Stimulated activated CD8-positive, alpha-beta memory T cell treated with anti-CD3 and anti-CD28 coated beads, Interleukin-15, amount 100 ng/mL, for 48 hours (primary cell): ENCODE results near the gene ASAP3.
A peak's percentile ranks its signal among the peaks of the same experiment; 100 is the strongest.

Source experiments
- DNase-seq, 2 donors: peaks; one replicate each; pipeline ENCODE4 v3.0.0-alpha.2; 2020; ENCODE audit warnings: low read depth in 2 of 2

ASAP3 gene

DNA sequence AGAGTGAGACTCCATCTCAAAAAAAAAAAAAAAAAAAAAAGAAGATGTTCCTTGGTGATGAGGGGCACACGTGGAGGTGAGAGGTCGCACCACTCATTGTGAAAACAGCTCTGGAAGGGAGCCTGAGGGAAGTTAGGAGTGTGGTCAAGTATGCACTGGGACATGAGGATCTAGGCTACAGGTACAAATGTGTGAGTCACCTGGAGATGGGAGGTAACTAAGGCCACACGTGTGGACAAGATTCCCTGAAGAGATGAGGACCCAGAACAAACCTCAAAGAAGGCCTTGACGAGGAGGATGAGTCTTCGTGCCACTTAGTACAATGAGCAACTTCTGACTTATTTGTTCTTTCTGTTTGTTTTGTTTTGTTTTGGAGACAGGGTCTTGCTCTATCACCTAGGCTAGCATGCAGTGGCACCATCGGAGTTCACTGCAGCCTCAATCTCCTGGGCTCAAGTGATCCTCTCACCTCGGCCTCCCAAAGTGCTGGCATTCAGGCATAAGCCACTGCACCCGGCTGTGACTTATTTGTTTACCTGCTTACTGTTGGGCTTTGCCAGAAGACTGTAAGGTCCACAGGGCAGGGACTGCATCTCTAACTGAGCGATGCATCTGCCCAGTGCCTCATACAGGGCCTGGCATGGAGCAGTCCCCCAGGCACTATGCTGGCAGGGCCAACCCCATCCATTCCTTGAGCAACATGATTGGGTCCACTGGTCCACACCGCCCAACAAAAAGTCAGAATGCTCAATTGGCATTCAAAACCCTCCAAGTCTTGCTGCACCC lies 6.4 kb downstream of the ASAP3 start:
- DNase-seq: no peak

DNA sequence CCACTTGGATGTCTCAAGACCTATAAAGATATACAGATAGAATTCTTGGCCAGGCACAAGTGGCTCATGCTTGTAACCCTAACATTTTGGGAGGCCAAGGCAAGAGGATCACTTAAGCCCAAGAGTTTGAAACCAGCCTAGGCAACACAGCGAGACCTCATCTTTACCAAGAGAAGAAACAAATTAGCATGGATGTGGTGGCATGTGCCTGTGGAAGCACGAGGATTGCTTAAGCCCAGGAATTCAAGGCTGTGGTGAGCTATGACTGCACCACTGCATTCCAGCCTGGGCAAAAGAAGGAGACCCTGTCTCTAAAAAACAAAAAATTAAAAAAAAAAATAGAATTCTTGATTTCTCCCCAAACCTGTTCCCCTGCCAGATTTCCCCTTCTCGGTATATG lies 8.3 kb downstream of the ASAP3 start:
- DNase-seq: no peak

DNA sequence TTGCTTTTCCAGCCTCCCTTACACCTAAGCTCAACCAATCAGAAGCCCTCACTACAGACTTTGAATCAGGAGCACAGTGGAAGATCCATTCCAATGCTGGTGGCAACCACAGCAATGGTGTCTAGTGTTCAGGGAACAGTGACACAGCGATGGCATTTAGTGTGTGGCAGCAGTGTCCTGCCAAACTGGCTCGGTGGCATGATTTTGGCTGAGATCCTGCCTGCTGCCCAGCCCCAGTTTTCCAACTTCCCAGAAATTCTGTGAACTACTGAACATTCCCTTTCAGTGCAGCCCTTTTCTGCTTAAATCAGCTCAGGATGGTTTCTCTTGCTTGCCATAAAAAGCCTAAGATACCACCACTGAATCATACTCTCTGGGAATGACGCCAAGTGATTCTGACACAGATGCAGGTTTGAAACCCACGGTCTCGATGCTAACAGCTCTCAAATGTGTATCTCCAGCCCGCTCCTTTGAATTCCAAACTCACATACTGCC lies 8.8 kb downstream of the ASAP3 start:
- no peak for DNase-seq

DNA sequence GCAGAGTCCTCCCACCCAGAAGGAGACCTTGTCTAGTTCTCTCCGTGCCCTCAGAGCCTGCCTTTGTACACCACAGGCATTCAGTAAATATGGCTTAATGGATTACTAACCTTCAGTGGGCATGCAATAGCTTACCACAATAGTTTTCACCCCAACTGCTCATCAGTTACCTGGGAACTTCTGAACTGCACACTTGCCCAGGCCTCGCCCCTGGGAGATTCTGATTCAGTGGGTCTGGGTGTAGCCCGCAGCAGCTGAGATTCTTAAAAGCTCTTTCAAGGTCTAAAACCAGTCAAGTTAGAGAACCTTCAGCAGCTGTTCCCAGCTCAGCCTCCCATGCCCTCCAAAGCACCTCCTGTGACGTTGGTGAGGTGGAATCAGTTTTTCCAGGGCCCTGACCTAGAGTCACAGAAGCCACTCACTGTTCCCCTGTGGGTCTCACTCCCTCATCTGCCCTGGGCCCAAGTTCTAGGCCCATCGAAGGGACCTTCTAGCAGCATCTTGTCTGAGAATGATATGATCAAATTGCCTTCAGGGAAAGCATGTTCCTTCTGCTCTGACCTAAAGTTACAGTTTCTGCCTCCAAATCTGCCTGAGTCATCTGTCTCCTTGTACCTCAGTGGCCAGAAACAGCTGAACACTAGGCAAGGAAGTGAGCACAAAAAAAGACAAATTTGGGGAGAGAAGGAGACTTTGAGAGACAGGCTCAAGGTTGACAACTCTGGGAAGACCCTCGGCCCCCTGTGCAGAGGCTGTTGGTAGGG lies 10.8 kb downstream of the ASAP3 start:
- no peak for DNase-seq

DNA sequence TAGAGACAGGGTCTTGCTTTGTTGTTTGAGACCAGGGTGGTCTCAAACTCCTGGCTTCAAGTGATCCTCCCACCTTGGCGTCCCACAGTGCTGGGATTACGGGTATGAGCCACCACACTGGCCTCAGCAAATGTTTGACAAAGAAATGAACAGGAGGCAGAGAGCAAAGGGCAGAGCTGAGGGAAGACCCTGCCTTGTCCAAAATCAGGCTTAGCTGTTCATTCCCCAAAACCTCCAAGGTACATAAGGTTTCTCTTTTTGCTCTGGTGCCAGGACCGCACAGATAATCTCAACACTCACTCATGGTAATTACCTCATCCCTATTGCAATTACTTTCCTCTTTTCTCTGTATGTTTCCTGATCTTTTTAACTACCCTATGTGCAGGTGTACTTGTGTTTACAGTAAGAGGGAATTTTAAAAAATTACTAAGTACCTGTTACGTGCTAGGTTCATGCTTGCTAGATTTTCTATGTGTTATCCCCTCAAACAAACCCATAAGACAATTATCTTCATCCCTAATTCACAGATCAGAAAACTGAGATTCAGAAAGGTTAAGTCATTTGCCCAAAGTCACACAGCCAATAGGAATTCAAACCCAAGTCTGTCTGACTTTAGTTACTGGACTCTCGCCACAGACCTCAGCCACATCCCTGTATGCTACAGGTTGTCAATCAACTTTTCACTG lies 11.5 kb downstream of the ASAP3 start:
- no peak for DNase-seq

DNA sequence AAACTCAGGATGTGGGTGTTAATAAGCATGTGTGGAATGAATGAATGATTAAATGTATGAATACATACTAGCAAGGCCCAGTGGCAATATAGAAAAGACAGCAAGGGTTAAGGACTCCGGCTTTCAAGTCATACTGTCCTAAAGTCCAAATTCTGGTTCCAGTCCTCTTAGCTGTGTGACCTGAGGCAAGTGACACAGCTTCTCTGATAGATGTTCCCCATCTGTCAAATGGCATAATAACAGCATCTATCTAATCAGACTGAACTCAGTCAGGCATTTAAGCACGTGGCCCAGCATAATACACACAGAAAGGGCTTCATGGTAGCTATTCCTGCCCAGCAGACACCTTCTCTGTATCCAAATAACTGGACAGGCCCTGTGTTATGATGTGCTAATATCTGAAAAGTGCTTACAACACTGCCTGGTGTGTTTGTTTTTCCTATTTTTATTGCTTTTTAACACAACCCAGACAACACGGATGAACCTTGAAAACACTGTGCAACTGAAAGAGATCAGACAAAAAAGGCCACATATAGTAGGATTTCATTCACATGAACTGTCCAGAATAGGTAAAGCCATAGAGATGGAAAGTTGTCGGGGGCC lies 12.4 kb downstream of the ASAP3 start:
- DNase-seq: no peak

DNA sequence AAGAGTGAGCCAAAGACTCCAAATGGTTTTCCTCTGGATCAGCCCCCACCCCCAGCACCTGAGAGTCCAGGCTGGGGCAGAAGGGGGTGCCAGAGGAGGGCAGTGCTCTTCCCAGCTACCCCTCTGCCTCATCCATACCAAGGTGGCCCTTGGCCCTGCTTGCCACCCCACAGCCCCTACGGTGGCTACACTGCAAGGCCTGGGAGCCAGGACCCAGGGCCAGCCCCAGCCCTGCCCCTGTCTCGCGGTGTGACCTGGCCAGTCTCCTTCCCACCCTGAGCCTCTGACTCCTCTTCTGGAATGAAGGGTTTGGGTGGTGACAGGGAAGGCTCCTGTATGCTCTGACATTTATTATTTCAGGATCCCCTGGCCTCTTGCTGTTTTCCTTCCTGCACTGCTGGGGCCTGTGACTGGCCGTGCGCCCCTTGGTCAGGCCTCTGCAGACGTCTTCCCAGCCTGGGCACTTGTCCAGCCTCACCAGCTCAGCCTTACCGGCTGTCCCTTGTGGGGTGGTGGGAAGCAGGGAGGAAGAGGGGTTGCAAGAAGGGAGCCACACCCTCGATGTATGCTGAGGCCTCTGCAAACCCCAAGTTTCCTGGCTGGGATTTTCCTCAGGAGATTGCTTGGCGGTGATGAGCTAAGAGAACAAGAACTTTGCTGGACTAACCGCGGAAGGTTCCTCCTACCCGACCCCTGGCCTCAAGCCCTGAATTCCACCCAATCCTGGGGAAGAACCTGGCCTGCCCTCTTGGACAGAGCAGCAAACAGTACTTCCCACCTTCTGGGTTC lies 13.5 kb downstream of the ASAP3 start:
- DNase-seq: no peak

DNA sequence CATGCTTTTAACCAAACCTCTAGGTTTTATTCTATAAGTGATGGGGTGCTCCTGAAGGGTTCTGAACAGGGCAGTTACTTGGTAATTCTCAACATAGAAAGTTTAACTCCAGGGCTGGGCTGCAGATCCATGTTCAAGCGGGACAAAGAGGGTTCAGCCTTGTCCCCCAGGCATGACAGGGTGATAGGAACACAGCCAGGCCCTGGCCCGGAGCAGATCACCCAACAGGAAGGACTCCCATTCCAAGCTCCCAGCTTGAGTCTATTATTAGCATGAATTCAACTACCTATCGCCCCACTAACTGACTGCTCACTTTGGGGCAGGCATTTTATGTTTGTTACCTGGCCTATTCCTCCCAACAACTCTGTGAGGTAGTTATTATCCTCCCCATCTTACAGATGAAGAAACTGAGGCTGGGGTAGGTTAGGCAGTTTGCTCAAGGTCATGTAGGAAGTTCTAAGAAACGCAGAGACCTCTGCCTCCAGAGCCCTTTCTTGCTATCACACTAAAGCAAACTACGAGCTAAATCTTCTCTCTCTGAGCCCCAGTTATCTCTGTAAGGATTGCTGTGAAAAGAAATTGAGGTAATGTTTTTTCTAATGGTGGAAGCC lies 14.5 kb downstream of the ASAP3 start:
- DNase-seq: no peak

DNA sequence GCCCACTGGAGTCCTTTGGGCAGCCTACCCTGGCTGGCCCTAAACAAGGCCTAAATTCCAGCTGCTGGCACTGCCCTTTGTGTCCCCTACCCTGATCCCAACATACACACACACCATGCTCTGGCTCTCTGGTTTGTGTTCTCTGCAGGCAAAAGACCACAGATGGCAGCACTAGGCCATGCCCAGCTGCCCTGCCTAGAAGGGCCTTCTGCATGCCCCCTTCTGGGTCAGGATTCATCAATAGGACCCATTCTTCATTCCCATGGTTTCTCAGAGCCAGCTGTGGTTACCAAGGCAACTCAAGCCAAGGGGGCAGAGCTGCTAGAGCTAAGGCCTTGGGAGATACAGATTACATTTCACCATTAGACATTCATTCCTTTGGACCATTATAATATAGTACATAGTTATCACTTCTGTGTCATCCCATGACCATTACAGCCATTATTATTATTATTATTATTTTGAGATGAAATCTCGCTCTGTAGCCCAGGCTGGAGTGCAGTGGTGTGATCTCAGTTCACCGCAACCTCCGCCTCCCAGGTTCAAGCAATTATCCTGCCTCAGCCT lies 17.5 kb downstream of the ASAP3 start:
- DNase-seq: no peak

DNA sequence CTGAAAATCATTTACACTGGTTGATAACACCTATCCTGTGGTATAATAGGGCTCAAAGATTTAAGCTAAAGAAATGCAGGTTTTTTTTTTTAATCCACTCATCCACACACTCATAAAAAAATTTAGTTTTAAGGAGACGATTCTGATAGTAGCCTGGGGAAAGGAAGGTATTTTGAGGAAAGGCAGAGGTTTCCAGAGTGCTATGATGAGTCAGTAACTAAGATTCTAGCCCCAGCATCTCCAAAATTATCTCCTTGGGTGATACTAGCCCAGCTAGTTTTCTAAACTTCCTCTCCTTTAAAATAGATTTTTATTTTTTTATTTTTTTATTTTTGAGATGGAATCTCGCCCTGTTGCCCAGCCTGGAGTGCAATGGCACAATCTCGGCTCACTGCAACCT lies 20.7 kb downstream of the ASAP3 start:
- DNase-seq: no peak

DNA sequence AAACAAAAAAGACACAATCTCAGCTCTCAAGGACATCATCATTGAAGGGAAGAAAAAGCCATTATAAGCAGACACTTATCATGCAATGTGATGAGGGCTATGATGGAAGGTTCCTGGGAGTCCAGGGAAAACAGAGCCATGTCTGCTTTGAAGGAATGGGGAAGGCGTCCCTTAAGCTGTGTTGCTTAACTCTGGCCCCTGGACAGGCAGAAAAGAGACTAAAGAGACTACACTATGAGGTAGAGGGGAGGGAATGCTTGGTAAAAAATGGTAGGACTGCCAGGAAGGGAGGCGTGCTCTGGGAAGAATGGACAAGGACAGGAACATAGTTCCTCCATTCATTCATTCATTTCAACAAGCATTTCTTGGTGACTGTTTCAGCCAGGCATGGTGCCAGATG lies 21.2 kb downstream of the ASAP3 start:
- DNase-seq: no peak

DNA sequence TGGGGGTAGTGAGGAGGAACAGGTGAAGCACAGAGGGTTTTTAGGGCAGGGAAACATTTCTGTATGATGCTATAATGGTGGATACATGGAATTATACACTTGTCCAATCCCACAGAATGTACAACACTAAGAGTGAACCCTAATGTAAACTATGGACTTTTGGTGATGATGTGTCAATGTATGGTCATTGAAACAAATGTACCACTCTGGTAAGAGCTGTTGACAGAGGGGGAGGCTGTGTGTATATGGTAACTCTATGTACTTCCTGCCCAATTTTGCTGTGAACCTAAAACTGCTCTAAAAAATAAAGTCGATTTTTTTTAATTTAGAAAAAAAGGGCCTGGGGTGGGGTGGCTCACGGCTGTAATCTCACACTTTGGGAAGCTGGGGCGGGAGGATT lies 22.9 kb downstream of the ASAP3 start:
- no peak for DNase-seq

DNA sequence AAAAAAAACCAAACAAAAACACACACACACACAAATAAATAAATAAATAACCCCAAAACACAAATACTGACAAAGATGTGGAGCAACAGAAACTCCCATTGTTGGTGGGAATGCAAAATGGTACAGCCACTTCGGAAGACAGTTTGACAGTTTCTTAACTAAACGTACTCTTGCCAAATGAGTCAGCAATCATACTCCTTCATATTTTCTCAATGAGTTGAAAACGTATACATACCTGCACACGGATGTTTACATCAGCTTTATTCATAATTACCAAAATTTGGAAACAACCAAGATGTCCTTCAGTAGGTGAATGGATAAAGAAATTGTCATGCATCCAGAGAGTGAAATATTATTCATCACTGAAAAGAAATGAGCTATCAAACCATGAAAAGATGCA lies 23.5 kb downstream of the ASAP3 start:
- DNase-seq: no peak

DNA sequence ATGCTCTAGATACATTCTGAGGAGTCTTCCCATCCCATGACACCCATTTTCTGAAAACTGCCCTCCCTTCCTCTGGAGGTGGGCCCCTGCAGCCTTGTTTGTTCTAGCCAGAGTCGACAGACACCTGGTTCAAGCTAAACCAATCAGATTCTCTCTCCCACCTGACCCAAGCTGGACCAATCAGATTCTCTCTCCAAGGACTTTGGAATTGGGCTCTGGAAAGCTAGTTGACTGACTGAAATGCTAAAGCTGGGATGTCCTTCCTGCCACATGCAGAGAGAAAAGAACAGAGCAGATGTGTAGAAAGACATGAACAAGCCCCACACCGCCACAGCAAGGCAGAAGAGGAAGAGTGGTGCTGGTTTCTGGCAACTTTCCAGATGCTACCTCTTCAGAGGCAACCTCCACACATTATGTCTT lies 24.6 kb downstream of the ASAP3 start:
- DNase-seq: no peak

DNA sequence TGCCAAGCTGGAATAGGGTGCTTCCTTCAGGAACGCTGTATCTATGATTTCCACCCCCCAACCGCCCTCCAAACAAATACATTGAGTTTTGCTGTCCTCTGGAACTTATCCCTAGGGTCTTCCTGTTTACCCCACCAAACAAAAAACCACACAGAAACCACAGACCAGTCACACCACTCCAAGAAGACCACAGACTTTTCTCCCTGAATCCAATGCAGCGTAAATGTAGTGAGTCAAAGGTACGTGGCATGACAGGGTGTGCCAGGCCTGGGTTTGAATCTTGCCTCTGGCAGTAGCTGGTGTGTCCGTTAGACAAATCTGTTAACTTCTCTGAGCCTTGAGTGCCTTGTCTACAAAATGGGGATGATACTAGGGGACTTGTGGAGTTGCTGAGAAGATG lies 27.8 kb downstream of the ASAP3 start:
- no peak for DNase-seq

DNA sequence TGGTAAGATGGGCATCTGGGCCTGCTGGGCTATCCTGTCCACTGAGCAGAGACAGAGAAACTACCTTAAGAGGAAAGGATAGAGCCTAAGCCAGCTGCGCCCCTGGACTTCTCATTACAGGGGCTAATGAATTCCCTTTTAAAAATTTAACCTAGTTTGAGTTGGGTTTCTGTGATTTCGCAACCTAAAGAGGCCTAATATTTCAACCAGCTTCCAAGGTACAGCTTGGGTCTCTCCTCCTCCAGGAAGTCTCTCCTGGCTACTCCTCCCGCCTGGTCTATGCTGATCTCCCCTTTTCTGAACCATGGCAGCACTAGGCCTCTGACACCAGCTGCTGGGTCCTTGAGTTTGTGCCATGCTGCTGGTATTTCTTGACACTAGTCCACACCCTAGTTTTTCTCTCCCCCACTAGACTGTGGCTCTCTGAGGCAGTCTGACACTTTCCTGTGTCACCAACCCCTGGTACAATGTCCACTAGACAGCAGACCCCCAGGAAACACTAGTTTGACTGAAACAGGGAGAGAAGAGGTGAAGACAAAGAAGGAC lies 30.5 kb downstream of the ASAP3 start:
- DNase-seq: no peak

DNA sequence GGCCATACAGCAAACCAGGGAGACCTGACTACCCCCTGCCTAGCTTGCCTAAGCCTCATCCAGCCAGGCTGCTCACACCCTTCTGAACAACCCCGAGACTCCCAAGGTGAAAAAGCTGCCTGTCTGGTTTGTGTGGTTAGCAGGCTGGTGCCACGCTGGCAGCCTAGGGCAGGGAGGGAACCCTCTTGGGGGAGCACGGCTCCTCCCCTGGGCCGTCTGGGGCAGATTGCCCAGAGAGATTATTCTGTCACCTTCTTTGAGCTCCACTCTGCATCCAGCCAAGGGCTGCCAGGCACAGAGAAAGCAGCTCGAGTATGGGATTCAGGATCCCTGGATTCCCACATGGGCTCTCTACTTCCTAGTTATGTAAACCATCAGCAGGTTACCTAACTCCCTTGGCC lies 32.0 kb downstream of the ASAP3 start:
- DNase-seq: peak in 1 of 2 donors; percentile 4

DNA sequence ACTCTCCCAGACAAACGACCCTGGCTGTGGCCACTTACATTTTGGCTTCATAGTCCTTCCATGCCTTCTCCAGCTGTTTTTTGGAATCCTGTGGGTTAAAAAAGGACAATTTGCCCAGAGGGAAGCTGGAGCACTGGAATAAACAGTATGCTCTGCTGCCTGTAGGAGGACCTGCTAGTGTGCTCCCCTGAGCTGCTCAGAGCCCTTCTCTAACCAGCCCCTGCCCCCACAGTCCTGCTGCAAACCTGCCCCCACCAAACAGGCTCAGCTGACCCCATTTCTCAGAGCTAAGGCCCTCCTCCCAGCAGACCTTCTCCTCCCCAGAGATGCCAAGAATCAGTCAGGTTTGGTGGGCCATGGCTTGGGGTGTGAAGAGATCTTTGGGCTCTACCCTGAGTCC lies 32.5 kb downstream of the ASAP3 start:
- no peak for DNase-seq

DNA sequence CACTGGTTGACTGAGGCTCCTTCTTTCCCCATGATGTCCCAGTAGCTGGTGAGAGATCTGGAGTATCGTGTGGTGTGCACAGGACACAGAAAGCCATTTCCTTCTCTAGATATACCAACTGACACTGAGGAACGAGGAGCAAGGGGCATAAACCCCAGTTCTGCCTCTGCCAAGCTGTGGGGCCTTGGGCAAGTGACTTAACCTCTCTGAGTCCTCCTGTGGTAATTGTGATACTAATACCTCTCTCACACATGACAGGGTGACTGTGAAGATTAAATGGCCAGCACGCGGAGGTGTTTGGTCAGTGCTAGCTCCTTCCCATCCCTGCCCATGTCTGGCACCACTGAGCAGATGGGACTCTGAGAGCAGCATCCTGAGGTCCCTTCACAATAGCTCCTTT lies 33.1 kb downstream of the ASAP3 start:
- DNase-seq: no peak

DNA sequence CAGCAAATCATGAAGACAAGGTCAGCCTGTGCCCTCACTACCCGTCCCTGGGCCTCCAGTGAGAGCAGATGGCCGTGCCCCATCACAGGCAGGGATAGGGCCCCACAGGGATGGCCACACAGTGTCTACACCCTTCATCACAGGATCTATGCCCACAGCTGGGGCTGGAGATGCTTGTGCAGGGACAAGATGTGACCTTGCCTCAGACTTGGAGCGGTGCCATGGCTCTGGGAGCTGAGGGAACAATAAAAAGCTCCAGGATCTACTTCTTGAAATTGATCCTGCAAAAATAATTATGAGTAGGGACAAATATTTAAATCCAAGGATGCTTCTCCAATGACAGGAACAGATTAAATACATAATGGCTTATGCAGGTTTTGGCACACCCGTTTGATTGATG lies 34.0 kb downstream of the ASAP3 start:
- no peak for DNase-seq
